Right lobe of liver (tissue), 6 donors: ENCODE measurements around the gene NME1. TPM values are rescaled to one million over a fixed set of nuclear protein-coding genes. Genes with fewer than 3 reads are reported as not detected.
"Not testable (repeated sequence)": the region's sequence is repeated elsewhere in the genome, so short reads cannot be mapped to it uniquely, and the experiment has no call there.

Experiments
- ATAC-seq, 4 donors: fragments of 200-7000 bp; cut with Tn5 transposase; one replicate each; pipeline ENCODE4 v1.9.1; 2020; ENCODE audit warnings: mild to moderate bottlenecking in 4 of 4, moderate library complexity in 4 of 4
- DNase-seq, 3 donors: peaks; one replicate each; pipeline ENCODE4 v3.0.0-alpha.2; 2020
- H3K27ac ChIP-seq, 3 donors: fragments of 200-600 bp; one replicate each; pipeline ENCODE4 v1.8.0; 2022
- H3K27me3 ChIP-seq, 2 donors: fragments of 200-600 bp; one replicate each; pipeline ENCODE4 v1.8.0; 2022
- H3K36me3 ChIP-seq, 4 donors: fragments of 200-600 bp; sonication (generic) in 1 of 4; one replicate each; pipeline versions ENCODE4 v1.5.1 to v1.8.0; 2017 to 2022; ENCODE audit warnings: control low read depth in 1 of 4
- H3K4me1 ChIP-seq, 4 donors: fragments of 200-600 bp; sonication (generic) in 1 of 4; one replicate each; pipeline versions ENCODE4 v1.5.1 to v1.8.0; 2017 to 2022; ENCODE audit warnings: control low read depth in 1 of 4
- H3K4me3 ChIP-seq, 3 donors: fragments of 200-600 bp; one replicate each; pipeline ENCODE4 v1.8.0; 2022
- H3K9me3 ChIP-seq, 4 donors: fragments of 200-600 bp; sonication (generic) in 1 of 4; one replicate each; pipeline versions ENCODE4 v1.5.1 to v1.8.0; 2017 to 2022; ENCODE audit warnings: control low read depth in 1 of 4
- POLR2A ChIP-seq: fragments of 450-650 bp; IDR thresholded peaks from one replicate; pipeline ENCODE4 v1.6.1; 2017; ENCODE audit warnings: antibody characterized with exemption, mild to moderate bottlenecking
- WGBS: methylation state at CpG from one replicate; pipeline ENCODE4 v1.1.6; 2018; ENCODE audit warnings: low coverage, low lambda C conversion rate; ENCODE audit not compliant: insufficient coverage; ENCODE audit errors: missing lambda C conversion rate; 5-methylcytosine and 5-hydroxymethylcytosine counted together
- intact Hi-C, 2 donors: fragments of 100-400 bp; cut with DNase I; formaldehyde crosslinking; loops; one replicate each; pipeline versions ENCODE4 v1.11.2 to v1.14.1; 2022
- total RNA-seq, 6 experiments: library from RNA; depleted of rRNA in 2 of 6; stranded (reverse); fragments of >200 nt in 2 of 6; fragmentation: NEBNext Ultra II Directional in 3 of 6; extraction: Animal tissue kit (Norgen Biotek cat#: 25700) in 3 of 6; gene quantifications; one replicate each; pipeline versions ENCODE4 v1.1.0 to v1.2.4, GENCODE V29; 2016 to 2023
- TF ChIP-seq, protein P1 (sequence below), 4 donors: fragments of 200-600 bp in 3 of 4; fragments of 450-650 bp in 1 of 4; IDR thresholded peaks; one replicate each; pipeline versions ENCODE4 v1.5.1 to v1.8.0; 2016 to 2022; ENCODE audit warnings: antibody characterized with exemption in 4 of 4, mild to moderate bottlenecking in 2 of 4
- donor health status: DM: no; HTN: yes; CAD: no.
- donor health status: DM: no; HTN: no; CAD: no.
- donor health status: DM: no; HTN: no; CAD: no.
- donor health status: DM: no; HTN: yes; CAD: no.
- donor health status: DM: no; HTN: yes; CAD: no.

Gene NME1
- total RNA-seq, 6 experiments from 2014 or later = 31.1 to 88.1 (median 47.0) TPM

DNA sequence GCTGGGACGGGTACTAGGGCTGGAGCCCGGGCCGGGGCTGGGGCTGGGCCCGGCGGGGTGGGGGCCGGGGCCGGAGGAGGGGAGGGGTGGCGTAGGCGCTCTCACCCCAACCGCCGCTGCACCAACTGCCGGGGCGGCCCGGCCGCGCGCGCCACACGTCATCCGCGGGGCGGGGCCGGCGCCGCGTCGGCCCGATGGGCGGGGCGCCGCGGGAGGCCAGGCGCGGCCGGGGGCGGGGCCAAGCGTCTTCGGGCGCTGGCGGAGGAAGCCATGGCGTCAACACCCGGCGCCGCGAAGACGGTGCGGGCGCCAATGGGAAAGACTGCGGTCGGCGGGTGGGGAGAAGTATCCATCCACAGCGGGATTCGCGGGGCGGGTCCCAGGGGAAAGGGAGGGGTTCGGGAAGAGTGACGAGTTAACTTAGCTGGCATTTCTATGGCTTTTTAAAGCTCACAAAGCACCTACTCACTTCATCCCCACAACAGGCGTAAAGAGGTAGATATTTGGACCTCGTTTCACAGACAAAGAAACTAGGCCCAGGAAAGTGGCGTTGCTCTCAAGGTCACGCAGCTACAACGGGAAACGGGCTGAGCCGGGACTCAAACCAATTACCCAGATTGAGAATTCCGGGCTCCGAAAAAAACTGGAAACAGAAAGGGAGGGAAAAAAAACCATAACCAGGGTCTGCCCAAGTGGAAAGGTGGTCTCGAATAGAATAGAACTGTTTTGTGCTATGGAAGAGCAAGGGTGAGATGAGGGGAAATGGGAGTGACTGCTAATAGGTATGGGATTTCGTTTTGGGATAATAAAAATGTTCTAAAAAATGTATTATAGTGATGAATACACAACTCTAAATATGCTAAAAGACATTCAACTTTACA lies 32.4 kb upstream of the NME1 start, which contains the start of gene SPAG9:
TSS of gene SPAG9 (minus strand) at position 130 of the 881 bp plus-strand sequence. CDS start 212 bp downstream, outside the sequence.
- DNase-seq (peak; percentile 96 to 97 (median 97)), ATAC-seq (peak; percentile 72 to 84 (median 79))
- Histone ChIP-seq H3K36me3 (no peaks in the 10 kb centered on the region), H3K27ac (peak within 1 kb of the TSS; percentile 96 to 99 (median 98)), H3K9me3 (no peaks in the 10 kb centered on the region), H3K27me3 (no peaks in the 10 kb centered on the region), H3K4me1 (peaks cover 0 to 39% (median 13%) of the 10 kb centered on the region in 4 donors), H3K4me3 (peak within 1 kb of the TSS; percentile 87 to 98 (median 95))
- intact Hi-C loops = no loop called here
- 1% methylated on average over 17 of the region's 68 CpGs for WGBS
- TF ChIP-seq, protein P1, sequence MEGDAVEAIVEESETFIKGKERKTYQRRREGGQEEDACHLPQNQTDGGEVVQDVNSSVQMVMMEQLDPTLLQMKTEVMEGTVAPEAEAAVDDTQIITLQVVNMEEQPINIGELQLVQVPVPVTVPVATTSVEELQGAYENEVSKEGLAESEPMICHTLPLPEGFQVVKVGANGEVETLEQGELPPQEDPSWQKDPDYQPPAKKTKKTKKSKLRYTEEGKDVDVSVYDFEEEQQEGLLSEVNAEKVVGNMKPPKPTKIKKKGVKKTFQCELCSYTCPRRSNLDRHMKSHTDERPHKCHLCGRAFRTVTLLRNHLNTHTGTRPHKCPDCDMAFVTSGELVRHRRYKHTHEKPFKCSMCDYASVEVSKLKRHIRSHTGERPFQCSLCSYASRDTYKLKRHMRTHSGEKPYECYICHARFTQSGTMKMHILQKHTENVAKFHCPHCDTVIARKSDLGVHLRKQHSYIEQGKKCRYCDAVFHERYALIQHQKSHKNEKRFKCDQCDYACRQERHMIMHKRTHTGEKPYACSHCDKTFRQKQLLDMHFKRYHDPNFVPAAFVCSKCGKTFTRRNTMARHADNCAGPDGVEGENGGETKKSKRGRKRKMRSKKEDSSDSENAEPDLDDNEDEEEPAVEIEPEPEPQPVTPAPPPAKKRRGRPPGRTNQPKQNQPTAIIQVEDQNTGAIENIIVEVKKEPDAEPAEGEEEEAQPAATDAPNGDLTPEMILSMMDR (IDR thresholded peaks at IDR 0.05) = no peak
- TF ChIP-seq POLR2A = peak; percentile 76

DNA sequence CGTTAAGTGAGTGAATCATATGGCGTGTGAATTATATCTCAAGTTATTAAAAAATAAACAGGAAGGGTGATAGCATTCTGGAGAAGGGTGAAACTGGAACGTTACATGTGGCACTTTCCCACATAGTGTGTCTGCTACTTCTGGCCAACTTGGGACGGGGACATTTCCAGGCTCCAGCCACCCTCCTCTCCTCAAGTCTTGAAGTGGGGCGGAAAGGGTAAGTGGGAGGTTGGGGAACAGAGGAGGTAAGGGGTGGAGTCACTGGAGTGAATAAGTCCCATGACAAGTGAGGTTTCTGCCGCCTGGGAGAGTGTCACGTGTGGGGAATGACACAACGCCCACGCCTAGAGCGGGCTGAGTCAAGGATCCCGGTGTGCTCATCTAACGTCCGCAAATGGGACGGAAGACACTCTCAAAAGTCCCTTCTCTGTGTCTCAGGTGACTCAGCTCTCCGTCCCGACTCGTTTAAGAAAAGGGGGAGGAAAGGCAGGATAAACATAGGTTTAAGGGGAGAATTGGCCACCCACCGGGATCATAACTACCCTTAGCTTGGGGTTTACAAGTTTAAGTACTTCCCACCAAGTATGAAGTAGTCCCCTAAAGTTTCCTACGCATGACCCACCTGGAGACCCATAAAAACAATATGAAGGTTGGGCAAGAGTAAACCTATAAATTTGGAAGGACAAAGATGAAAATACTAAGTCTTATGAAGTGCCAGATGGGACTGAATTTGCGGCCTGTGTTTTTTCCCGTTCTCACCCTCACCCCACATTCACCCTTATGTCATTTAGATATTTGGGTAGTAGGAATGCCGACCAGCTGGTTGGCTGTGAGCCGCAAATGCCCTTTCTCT lies 31.5 kb upstream of the NME1 start:
- peak overlapping the region; percentile 90 to 99 (median 96) for H3K27ac ChIP-seq
- ATAC-seq (peak; percentile 72 to 81 (median 75)), DNase-seq (peak; percentile 92 to 94 (median 94))
- WGBS = 19% methylated on average over 19 of the region's 23 CpGs
- no peaks in the 10 kb centered on the region for H3K9me3 ChIP-seq
- TF ChIP-seq, protein P1 (IDR thresholded peaks at IDR 0.05) = no peak
- peak; percentile 89 for TF ChIP-seq POLR2A
- intact Hi-C loops = no loop called here
- no peaks in the 10 kb centered on the region for H3K27me3 ChIP-seq
- peaks cover 0 to 45% (median 12%) of the 10 kb centered on the region in 4 donors for H3K4me1 ChIP-seq
- H3K36me3 ChIP-seq = no peaks in the 10 kb centered on the region
- peak overlapping the region; percentile 29 to 87 (median 56) for H3K4me3 ChIP-seq

DNA sequence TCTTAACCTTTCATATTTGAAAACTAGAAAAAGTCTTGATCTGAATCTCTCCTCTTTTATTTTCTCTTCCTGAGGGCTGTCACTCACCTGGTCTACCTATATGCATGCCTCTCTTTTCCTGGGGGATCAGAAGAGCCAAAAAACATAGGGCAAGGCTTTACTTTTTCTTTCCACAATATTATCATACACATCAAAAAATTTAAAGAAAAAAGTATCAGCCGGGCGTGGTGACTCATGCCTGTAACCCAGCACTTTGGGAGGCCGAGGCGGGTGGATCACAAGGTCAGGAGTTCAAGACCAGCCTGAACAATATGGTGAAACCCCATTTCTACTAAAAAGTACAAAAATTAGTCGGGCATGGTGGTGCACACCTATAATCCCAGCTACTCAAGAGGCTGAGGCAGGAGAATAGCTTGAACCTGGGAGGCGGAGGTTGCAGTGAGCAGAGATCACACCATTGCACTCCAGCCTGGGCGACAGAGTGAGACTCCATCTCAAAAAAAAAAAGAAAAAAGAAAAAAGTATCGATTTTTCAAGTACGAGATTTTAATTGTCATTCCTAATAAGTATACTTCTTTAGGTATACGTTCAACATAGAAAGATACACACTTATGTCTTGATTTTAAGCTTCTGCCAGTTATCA lies 30.8 kb upstream of the NME1 start:
- DNase-seq, H3K36me3 ChIP-seq, ATAC-seq, intact Hi-C loops, H3K27me3 ChIP-seq, H3K9me3 ChIP-seq: not testable (repeated sequence)
- H3K4me1 ChIP-seq = peaks cover 0 to 43% (median 9%) of the 10 kb centered on the region in 4 donors
- peak overlapping the region; percentile 90 to 99 (median 96) for H3K27ac ChIP-seq
- H3K4me3 ChIP-seq = peak overlapping the region in 1 of 3 donors; percentile 87
- 89% methylated on average over 10 of the region's 10 CpGs for WGBS

DNA sequence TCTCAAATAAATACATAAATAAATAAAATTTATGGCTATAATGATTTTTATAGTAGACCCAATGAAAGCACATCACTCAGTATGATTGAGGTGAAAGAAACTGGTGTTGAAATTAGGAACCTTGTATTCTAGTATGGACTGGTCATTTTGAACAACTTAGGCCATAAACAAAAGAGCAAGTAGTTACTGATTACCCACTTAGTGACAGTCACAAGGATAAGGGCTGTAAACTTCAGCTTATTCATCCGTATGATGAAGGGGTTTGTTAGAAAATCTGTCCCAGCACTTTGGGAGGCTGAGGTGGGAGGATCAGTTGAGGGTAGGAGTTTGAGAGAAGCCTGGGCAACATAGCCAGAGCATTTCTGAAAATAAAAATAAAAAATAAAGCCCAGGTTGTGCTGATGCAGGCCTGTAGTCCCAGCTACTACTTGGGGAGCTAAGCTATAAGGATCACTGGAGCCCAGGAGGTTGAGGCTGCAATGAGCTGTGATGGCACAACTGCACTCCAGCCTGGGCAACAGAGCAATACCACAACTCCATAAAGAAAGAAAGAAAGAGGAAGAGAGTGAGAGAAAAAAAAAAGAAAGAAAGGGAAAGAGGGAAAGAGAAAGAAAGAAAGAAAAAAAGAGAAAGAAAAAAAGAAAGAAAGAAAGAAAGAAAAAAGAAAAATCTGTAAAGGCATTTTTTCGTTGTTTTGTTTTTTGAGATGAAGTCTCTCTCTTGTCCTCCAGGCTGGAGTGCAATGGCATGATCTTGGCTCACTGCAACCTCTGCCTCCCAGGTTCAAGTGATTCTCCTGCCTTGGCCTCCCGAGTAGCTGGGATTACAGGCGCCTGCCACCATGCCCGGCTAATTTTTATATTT lies 28.5 kb upstream of the NME1 start:
- ATAC-seq (no peak), DNase-seq (no peak)
- intact Hi-C loops = no loop called here
- peaks cover 0 to 25% (median 3%) of the 10 kb centered on the region in 4 donors for H3K4me1 ChIP-seq
- no peaks in the 10 kb centered on the region for H3K27me3 ChIP-seq
- H3K9me3 ChIP-seq = no peaks in the 10 kb centered on the region
- WGBS = 76% methylated on average over 5 of the region's 5 CpGs
- peak overlapping the region in 2 of 3 donors; percentile 72 to 75 for H3K27ac ChIP-seq
- no peaks in the 10 kb centered on the region for H3K36me3 ChIP-seq
- H3K4me3 ChIP-seq = no peak overlapping the region
- no peak for TF ChIP-seq POLR2A
- TF ChIP-seq, protein P1 (IDR thresholded peaks at IDR 0.05) = no peak
